SU-DHL-6 (cell line): ENCODE data around the gene WWP2.

Experiments
- CTCF ChIP-seq: fragments of 200-600 bp; sonication (generic); IDR thresholded peaks from one replicate; pipeline ENCODE4 v1.5.1; 2017; ENCODE audit warnings: antibody characterized with exemption, mild to moderate bottlenecking, low read length, moderate library complexity; ENCODE audit not compliant: insufficient read depth, poor library complexity, severe bottlenecking
- EZH2phosphoT487 ChIP-seq: fragments of 200-600 bp; sonication (generic), shearing (Covaris generic); conservative IDR thresholded peaks from 2 replicates; pipeline ENCODE4 v1.6.1; 2018; ENCODE audit warnings: mild to moderate bottlenecking, antibody characterized with exemption, low read length, moderate library complexity, mixed read lengths

- TF ChIP-seq CTCF (no peak), EZH2phosphoT487 (no peak)
Measured at GRCh38 chr16:69918241-69918640, 156.1 kb downstream of the WWP2 start.
